Osteocyte (in vitro differentiated cells): ENCODE data around the gene PTCD1. TPM values are rescaled to one million over a fixed set of nuclear protein-coding genes. Genes with fewer than 3 reads are reported as not detected.
A peak's percentile ranks its signal among the peaks of the same experiment; 100 is the strongest.

ENCODE experiments used
- DNase-seq: peaks from one replicate; pipeline ENCODE4 v3.0.0; 2021; ENCODE audit warnings: mixed read lengths; ENCODE audit not compliant: unreplicated experiment; ENCODE audit errors: extremely low spot score
- H3K27ac Mint-ChIP-seq: one replicate; pipeline ENCODE4 v1.8.0; 2021; ENCODE audit warnings: mild to moderate bottlenecking, mixed read lengths; ENCODE audit not compliant: unreplicated experiment
- H3K27me3 Mint-ChIP-seq: one replicate; pipeline ENCODE4 v1.8.0; 2021; ENCODE audit warnings: mixed read lengths; ENCODE audit not compliant: unreplicated experiment
- H3K36me3 Mint-ChIP-seq: one replicate; pipeline ENCODE4 v1.8.0; 2021; ENCODE audit warnings: mixed read lengths; ENCODE audit not compliant: unreplicated experiment
- H3K4me1 Mint-ChIP-seq: one replicate; pipeline ENCODE4 v1.8.0; 2021; ENCODE audit warnings: mixed read lengths; ENCODE audit not compliant: unreplicated experiment
- H3K4me3 Mint-ChIP-seq: one replicate; pipeline ENCODE4 v1.8.0; 2021; ENCODE audit warnings: mild to moderate bottlenecking, moderate library complexity, mixed read lengths; ENCODE audit not compliant: unreplicated experiment
- H3K9me3 Mint-ChIP-seq: one replicate; pipeline ENCODE4 v1.8.0; 2021; ENCODE audit warnings: mixed read lengths; ENCODE audit not compliant: unreplicated experiment
- long read RNA-seq: library from polyadenylated mRNA; unstranded; transcript quantifications from one replicate; pipeline ENCODE4 v2.0.0, GENCODE V29; 2021
- total RNA-seq: library from RNA; stranded (reverse); gene quantifications from 2 replicates; pipeline ENCODE4 v1.2.1, GENCODE V29; 2021
- TF ChIP-seq, protein P1 (sequence below): fragments of 200-600 bp; sonication (generic); IDR thresholded peaks from 2 replicates; pipeline ENCODE4 v1.5.0; 2021; ENCODE audit warnings: antibody characterized with exemption, mild to moderate bottlenecking, moderate library complexity

PTCD1 gene, protein sequence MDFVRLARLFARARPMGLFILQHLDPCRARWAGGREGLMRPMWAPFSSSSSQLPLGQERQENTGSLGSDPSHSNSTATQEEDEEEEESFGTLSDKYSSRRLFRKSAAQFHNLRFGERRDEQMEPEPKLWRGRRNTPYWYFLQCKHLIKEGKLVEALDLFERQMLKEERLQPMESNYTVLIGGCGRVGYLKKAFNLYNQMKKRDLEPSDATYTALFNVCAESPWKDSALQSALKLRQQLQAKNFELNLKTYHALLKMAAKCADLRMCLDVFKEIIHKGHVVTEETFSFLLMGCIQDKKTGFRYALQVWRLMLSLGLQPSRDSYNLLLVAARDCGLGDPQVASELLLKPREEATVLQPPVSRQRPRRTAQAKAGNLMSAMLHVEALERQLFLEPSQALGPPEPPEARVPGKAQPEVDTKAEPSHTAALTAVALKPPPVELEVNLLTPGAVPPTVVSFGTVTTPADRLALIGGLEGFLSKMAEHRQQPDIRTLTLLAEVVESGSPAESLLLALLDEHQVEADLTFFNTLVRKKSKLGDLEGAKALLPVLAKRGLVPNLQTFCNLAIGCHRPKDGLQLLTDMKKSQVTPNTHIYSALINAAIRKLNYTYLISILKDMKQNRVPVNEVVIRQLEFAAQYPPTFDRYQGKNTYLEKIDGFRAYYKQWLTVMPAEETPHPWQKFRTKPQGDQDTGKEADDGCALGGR
- total RNA-seq: 5.7 and 10.5 TPM in 2 replicates
- long read RNA-seq, full-length matches to known transcripts: 20 of 25 reads
- long read RNA-seq, partial matches to known transcripts: 1 of 25 reads
- long read RNA-seq, other reads (novel, unspliced or antisense): 4 of 25 reads

DNA sequence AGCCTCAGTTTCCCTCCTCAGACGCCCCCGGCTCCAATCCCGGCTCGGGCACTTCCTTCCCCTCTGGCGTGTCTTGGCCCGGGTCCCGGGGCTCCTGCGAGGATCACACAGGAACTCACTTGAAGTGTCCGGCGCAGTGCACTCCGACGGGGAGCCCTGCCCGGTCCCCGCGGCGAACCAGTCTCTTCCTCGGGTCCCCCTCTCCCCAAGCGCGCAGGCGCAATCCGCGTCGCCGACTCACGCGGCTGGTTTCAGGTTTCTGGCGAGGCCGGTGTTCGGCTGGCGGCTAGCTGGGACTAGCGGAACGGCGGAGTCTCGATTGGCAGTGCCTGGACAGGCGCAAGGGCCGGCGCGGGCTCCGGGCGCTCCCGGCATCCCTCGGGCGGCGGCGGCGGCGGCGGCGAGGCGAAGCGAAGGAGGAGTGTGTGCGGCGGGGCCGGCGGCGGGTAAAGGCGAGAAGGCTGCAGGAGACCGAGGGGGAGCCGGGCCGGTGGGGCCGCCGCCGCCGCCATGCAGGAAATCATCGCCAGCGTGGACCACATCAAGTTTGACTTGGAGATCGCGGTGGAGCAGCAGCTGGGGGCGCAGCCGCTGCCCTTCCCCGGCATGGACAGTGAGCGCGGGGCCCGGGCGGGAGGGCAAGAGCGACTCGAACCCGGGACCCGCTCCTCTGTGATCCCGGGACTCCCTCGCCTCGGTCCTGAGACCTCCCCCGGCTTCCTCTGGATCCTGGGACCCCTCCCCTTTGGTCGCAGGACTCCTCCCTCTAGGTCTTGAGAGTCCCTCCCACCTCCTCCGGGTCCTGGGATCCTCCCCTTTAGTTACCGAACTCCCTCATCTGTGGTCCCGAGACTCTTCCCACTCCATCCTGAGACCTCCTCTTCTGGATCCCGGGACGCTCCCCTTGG lies at the start of gene PTCD1, which contains the start of gene CPSF4:
Gene PTCD1, minus strand, starts transcription at position 226 of the 908 bp plus-strand sequence. CDS start 3,556 bp downstream, outside the sequence.
Gene CPSF4, plus strand, starts transcription at position 371 of the 908 bp plus-strand sequence. Its CDS starts 140 bp downstream, at position 511.
- TF ChIP-seq, protein P1, sequence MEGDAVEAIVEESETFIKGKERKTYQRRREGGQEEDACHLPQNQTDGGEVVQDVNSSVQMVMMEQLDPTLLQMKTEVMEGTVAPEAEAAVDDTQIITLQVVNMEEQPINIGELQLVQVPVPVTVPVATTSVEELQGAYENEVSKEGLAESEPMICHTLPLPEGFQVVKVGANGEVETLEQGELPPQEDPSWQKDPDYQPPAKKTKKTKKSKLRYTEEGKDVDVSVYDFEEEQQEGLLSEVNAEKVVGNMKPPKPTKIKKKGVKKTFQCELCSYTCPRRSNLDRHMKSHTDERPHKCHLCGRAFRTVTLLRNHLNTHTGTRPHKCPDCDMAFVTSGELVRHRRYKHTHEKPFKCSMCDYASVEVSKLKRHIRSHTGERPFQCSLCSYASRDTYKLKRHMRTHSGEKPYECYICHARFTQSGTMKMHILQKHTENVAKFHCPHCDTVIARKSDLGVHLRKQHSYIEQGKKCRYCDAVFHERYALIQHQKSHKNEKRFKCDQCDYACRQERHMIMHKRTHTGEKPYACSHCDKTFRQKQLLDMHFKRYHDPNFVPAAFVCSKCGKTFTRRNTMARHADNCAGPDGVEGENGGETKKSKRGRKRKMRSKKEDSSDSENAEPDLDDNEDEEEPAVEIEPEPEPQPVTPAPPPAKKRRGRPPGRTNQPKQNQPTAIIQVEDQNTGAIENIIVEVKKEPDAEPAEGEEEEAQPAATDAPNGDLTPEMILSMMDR: no peak
- Mint-ChIP-seq H3K9me3 (no peaks in the 10 kb centered on the region), H3K27ac (peak within 1 kb of the TSS; percentile 96), H3K4me3 (peak within 1 kb of the TSS; percentile 99), H3K4me1 (peaks cover 25% of the 10 kb centered on the region), H3K27me3 (no peaks in the 10 kb centered on the region), H3K36me3 (peaks cover 18% of the 10 kb centered on the region)
- peak; percentile 99 for DNase-seq

- H3K4me1 Mint-ChIP-seq: no peaks in the 10 kb centered on the region
- peaks cover 15% of the 10 kb centered on the region for H3K36me3 Mint-ChIP-seq
- no peak overlapping the region for H3K4me3 Mint-ChIP-seq
- no peaks in the 10 kb centered on the region for H3K9me3 Mint-ChIP-seq
- TF ChIP-seq, protein P1: no peak
- DNase-seq: no peak
- no peak overlapping the region for H3K27ac Mint-ChIP-seq
- H3K27me3 Mint-ChIP-seq: no peaks in the 10 kb centered on the region
Observed at GRCh38 chr7:99485094-99485493, 46.5 kb upstream of the PTCD1 start.

DNA sequence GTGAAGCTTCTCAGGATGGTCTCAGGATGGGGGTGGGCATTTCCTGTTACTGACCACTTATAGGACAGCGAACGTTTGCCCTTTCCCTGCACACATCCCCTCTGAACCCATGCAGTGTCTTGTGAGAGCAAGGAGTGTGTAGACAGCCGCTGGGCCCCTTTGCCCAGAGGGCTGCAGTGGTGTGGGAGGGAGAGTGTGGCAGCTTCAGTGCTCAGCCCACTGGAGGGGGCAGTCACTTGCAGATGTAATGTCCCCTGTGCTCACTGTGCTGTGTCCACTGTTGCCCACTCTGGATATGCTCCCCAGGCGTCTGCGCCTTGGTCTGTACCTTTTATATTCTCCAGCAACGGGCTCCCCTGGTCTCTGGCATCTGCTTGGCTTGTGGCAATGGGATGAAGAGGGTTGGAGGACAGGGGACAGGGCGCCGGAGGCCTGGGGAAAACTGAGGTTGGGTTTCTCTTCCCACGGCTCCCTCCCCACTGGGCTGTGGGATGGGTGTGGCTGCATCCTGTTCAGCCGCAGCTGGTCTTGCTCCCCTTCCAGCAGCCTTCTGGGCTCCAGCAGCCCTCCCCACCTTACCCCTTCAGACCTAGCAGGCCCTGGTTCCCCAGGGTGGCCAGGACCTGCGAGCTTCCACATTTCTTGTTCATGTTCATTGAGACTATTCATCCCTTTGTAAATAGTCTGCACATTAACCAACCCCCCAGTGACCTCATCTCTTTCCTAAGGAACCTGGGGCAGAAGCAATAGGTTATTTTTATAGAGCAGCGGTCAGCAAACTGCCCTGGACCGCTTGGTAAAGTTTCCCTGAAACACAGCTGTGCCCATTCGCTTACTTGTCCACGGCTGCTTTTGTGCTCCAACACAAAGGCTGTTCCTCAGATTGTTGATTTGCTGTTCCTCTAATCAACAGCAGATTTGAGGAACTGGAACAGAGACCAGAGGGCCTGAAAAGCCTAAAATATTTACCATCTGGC lies 40.2 kb upstream of the PTCD1 start:
- Mint-ChIP-seq H3K4me1 (peaks cover 17% of the 10 kb centered on the region), H3K27ac (peak overlapping the region; percentile 31), H3K9me3 (no peaks in the 10 kb centered on the region), H3K27me3 (no peaks in the 10 kb centered on the region), H3K4me3 (no peak overlapping the region), H3K36me3 (peaks cover 13% of the 10 kb centered on the region)
- no peak for DNase-seq
- TF ChIP-seq, protein P1: no peak

DNA sequence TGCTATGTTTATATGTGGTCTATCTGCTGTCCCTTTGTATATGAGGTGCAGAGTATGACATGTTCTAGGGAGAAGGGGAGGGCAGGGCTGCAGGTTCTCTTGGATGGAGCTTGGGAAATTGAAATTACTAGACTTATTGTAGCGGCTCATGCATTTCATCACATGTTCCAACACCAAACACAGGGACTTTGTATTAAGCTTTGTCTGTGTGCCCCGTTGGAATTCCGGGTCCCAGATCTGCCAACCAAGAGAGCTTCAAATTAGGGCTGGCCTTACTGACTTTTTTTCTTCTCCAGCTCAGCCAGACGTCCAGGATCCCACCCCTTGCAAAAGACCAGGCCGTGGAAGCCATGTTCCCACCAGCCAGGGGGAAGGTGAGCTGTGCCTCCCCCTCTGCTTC lies 37.5 kb upstream of the PTCD1 start:
- peaks cover 7% of the 10 kb centered on the region for H3K36me3 Mint-ChIP-seq
- H3K4me1 Mint-ChIP-seq: peaks cover 26% of the 10 kb centered on the region
- no peak overlapping the region for H3K4me3 Mint-ChIP-seq
- H3K27me3 Mint-ChIP-seq: peaks cover 1% of the 10 kb centered on the region
- TF ChIP-seq, protein P1: no peak
- no peak for DNase-seq
- H3K9me3 Mint-ChIP-seq: no peaks in the 10 kb centered on the region
- no peak overlapping the region for H3K27ac Mint-ChIP-seq
